Measurements from ENCODE around the gene SH2D6. TPM values are rescaled to one million over a fixed set of nuclear protein-coding genes. Genes with fewer than 3 reads are reported as not detected.

Gene SH2D6
- total and polyA plus RNA-seq, 2 of the 8 experiments (the other 6 are each of a cell fraction or from before 2014, with no cell fraction given) = 0.42 TPM; not detected in 1

DNA sequence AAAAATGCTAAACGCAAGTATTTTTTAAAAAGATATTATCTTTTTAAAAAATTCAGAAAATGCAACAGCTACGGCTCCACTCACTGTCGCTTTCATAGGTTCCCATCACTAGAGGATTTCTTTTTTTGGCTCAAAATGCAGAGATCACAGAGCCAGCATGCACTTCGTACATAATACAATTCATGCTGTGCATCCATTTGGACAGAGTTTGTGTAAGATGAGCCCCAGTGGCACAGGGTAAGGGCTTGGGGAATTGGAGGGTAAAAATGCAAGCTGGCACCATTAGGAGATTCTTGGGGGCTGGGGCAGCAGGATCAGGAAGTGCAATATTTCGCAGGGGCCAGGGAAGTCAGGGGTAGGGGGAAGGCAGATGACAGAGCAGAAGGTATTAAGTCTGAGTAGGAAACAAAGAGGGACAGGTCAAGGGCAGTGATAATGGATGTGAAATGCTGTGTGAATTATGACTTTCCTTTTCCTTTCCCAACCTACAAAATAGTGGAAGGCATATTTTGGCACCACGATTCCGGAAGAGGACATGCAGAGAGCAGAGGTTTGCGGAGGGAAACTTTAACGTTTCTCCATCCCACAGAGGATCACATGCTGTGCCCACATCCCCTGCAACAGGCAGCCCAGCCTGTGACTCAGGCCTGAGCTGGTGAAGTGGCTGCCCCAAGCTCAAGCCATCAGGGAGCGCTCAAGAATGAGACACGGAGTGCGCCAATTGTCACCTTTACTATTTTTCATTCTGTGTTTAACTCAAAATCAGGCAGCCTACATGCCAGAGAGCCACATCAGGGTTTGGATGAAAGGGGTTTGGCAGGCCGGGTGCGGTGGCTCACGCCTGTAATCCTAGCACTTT, 13.1 kb upstream of the SH2D6 start (continued):
- no peak for TF ChIP-seq RBBP5 (IDR thresholded peaks at IDR 0.05; ENCODE audit: borderline replicate concordance, low read depth, low read length)
- TF ChIP-seq CEBPB (IDR thresholded peaks at IDR 0.05; ENCODE audit: low read depth, low read length) = no peak

Measured in H1 (cell line).